Neural progenitor cell (in vitro differentiated cells): ENCODE measurements around the gene SSBP2. TPM values are rescaled to one million over a fixed set of nuclear protein-coding genes. Genes with fewer than 3 reads are reported as not detected.

Experiments used
- DNase-seq: peaks from one replicate; pipeline ENCODE4 v3.0.0-alpha.2; 2016; ENCODE audit warnings: low spot score
- H2AFZ ChIP-seq: fragments of 200-600 bp; sonication (generic); replicated peaks from 2 replicates; pipeline ENCODE4 v1.6.1; 2016; ENCODE audit warnings: antibody characterized with exemption
- H3F3A ChIP-seq: fragments of 200-600 bp; sonication (generic); 2 replicates; pipeline ENCODE4 v1.6.1; 2016; ENCODE audit warnings: antibody characterized with exemption, low read depth
- H3K27ac ChIP-seq: fragments of 200-600 bp; sonication (generic); 2 replicates; pipeline ENCODE4 v1.5.1; 2016; ENCODE audit warnings: mild to moderate bottlenecking
- H3K27me3 ChIP-seq: fragments of 200-600 bp; sonication (generic); 2 replicates; pipeline ENCODE4 v1.6.1; 2016; ENCODE audit warnings: mild to moderate bottlenecking, moderate library complexity
- H3K36me3 ChIP-seq: fragments of 200-600 bp; sonication (generic); 2 replicates; pipeline ENCODE4 v1.5.1; 2016
- H3K4me1 ChIP-seq: fragments of 200-600 bp; sonication (generic); 2 replicates; pipeline ENCODE4 v1.6.1; 2016; ENCODE audit warnings: mixed run types
- H3K4me2 ChIP-seq: fragments of 200-600 bp; sonication (generic); 2 replicates; pipeline ENCODE4 v1.6.1; 2016
- H3K4me3 ChIP-seq: fragments of 200-600 bp; sonication (generic); 2 replicates; pipeline ENCODE4 v1.5.1; 2016
- H3K79me2 ChIP-seq: fragments of 200-600 bp; sonication (generic); 2 replicates; pipeline ENCODE4 v1.6.1; 2016; ENCODE audit warnings: low read depth
- H3K9ac ChIP-seq: fragments of 200-600 bp; sonication (generic); 2 replicates; pipeline ENCODE4 v1.6.1; 2016
- H3K9me3 ChIP-seq: fragments of 200-600 bp; sonication (generic); 2 replicates; pipeline ENCODE4 v1.5.1; 2016; ENCODE audit warnings: low read depth
- H4K20me1 ChIP-seq: fragments of 200-600 bp; sonication (generic); 2 replicates; pipeline ENCODE4 v1.6.1; 2016; ENCODE audit warnings: low read depth
- H3K27ac Mint-ChIP-seq: 3 replicates; pipeline ENCODE4 v1.8.0; 2021; ENCODE audit warnings: mixed read lengths
- H3K27me3 Mint-ChIP-seq: 2 replicates; pipeline ENCODE4 v1.8.0; 2022; ENCODE audit warnings: low read depth, mild to moderate bottlenecking, inconsistent platforms, moderate library complexity, mixed read lengths; ENCODE audit not compliant: insufficient read depth
- H3K36me3 Mint-ChIP-seq: 3 replicates; pipeline ENCODE4 v1.8.0; 2021; ENCODE audit warnings: mixed read lengths
- H3K4me1 Mint-ChIP-seq: 3 replicates; pipeline ENCODE4 v1.8.0; 2021; ENCODE audit warnings: mixed read lengths
- H3K4me3 Mint-ChIP-seq: 3 replicates; pipeline ENCODE4 v1.8.0; 2021; ENCODE audit warnings: mild to moderate bottlenecking, moderate library complexity, mixed read lengths
- H3K9me3 Mint-ChIP-seq: 3 replicates; pipeline ENCODE4 v1.8.0; 2020; ENCODE audit warnings: mixed read lengths
- EZH2 ChIP-seq: fragments of 200-600 bp; sonication (generic); IDR thresholded peaks from 2 replicates; pipeline ENCODE4 v1.6.1; 2017; ENCODE audit warnings: antibody characterized with exemption, mild to moderate bottlenecking, moderate library complexity
- EZH2phosphoT487 ChIP-seq: fragments of 200-600 bp; sonication (generic); IDR thresholded peaks from 2 replicates; pipeline ENCODE4 v1.6.1; 2017; ENCODE audit warnings: antibody characterized with exemption
- total RNA-seq: library from RNA; depleted of rRNA; stranded (reverse); fragments of >200 nt; gene quantifications from 2 replicates; pipeline ENCODE4 v1.2.3, GENCODE V29; 2015; ENCODE audit warnings: low replicate concordance
- TF ChIP-seq, protein P1 (sequence below): fragments of 200-600 bp; sonication (generic); IDR thresholded peaks from 2 replicates; pipeline ENCODE4 v1.5.1; 2017; ENCODE audit warnings: antibody characterized with exemption, mild to moderate bottlenecking

The SSBP2 gene
- total RNA-seq, 1 donor from 2014 or later: 175 TPM

DNA sequence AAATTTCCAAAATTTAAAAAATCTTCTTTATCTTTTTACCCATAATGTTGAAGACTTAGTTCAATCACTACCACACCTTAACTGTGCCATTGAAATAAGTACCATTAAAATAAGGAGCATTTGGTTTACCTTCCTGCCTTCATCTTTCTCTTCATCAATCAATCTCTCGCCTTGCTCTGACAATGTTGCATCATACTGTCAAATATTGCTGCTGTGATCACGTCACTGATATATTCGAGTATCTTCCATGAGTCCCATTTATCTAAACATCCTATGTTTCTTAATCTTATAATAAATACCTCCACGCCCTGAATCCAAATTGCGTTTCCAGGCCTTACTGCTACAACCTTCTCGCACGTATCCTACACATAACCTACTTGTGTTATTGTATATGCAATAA lies 201.8 kb downstream of the SSBP2 start:
- Mint-ChIP-seq H3K27ac (no peak overlapping the region), H3K4me3 (no peak overlapping the region), H3K4me1 (peaks cover 2% of the 10 kb centered on the region), H3K9me3 (no peaks in the 10 kb centered on the region), H3K36me3 (peaks cover 14% of the 10 kb centered on the region), H3K27me3 (no peaks in the 10 kb centered on the region)
- no peak overlapping the region for H3K27ac ChIP-seq
- H4K20me1 ChIP-seq: no peaks in the 10 kb centered on the region
- H2AFZ ChIP-seq: no peak overlapping the region
- no peak overlapping the region for H3K4me2 ChIP-seq
- H3K36me3 ChIP-seq: no peaks in the 10 kb centered on the region
- H3K27me3 ChIP-seq: no peaks in the 10 kb centered on the region
- no peaks in the 10 kb centered on the region for H3K9me3 ChIP-seq
- H3F3A ChIP-seq: no peaks in the 10 kb centered on the region
- H3K9ac ChIP-seq: no peak overlapping the region
- no peak for TF ChIP-seq EZH2
- TF ChIP-seq, protein P1, sequence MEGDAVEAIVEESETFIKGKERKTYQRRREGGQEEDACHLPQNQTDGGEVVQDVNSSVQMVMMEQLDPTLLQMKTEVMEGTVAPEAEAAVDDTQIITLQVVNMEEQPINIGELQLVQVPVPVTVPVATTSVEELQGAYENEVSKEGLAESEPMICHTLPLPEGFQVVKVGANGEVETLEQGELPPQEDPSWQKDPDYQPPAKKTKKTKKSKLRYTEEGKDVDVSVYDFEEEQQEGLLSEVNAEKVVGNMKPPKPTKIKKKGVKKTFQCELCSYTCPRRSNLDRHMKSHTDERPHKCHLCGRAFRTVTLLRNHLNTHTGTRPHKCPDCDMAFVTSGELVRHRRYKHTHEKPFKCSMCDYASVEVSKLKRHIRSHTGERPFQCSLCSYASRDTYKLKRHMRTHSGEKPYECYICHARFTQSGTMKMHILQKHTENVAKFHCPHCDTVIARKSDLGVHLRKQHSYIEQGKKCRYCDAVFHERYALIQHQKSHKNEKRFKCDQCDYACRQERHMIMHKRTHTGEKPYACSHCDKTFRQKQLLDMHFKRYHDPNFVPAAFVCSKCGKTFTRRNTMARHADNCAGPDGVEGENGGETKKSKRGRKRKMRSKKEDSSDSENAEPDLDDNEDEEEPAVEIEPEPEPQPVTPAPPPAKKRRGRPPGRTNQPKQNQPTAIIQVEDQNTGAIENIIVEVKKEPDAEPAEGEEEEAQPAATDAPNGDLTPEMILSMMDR: no peak
- TF ChIP-seq EZH2phosphoT487: no peak
- no peaks in the 10 kb centered on the region for H3K79me2 ChIP-seq
- peaks cover 19% of the 10 kb centered on the region for H3K4me1 ChIP-seq
- no peak overlapping the region for H3K4me3 ChIP-seq
- no peak for DNase-seq

DNA sequence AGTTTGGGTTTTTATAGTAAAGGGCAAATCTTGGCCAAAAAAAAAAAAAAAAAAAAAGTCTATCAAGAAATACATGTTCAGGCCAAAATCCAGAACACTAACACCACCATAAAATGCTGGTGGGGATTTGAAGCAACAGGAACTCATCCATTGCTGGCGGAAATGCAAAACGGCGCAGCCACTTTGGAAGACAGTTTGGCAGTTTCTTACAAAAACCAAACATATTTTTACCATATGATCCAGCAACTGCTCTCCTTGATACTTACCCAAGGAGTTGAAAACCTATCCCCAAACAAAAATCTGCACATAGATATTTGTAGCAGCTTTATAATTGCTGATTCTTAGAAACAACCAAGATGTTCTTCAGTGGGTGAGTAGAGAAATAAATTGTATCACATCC lies 203.9 kb downstream of the SSBP2 start:
- Histone ChIP-seq H3K27ac (no peak overlapping the region), H3K4me2 (no peak overlapping the region), H2AFZ (no peak overlapping the region), H3K27me3 (no peaks in the 10 kb centered on the region), H3F3A (no peaks in the 10 kb centered on the region), H3K79me2 (peaks cover 10% of the 10 kb centered on the region), H3K9ac (no peak overlapping the region), H3K9me3 (no peaks in the 10 kb centered on the region), H3K4me3 (no peak overlapping the region), H4K20me1 (no peaks in the 10 kb centered on the region), H3K4me1 (peaks cover 12% of the 10 kb centered on the region), H3K36me3 (no peaks in the 10 kb centered on the region)
- Mint-ChIP-seq H3K36me3 (peaks cover 23% of the 10 kb centered on the region), H3K27ac (no peak overlapping the region), H3K9me3 (peaks cover 9% of the 10 kb centered on the region), H3K27me3 (no peaks in the 10 kb centered on the region), H3K4me3 (no peak overlapping the region), H3K4me1 (no peaks in the 10 kb centered on the region)
- TF ChIP-seq EZH2 (no peak), EZH2phosphoT487 (no peak)
- TF ChIP-seq, protein P1: no peak
- no peak for DNase-seq

DNA sequence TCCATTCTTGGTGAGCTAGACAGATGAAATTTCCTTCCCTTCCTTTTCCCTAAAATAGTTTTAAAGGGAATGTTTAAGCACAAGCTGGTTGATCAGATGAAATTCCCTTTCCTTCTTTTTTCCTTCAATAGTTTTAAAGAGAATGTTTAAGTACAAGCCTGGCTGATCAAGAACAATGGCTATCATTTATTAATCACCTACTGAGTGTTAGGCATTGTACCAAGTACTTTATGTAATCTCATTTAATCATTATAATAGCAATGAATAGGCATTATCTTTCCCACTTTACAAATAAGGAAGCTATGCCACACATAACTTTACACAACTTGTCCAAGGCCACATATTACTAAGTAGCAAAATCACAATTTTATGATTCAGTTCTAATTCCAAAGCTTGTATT lies 205.0 kb downstream of the SSBP2 start:
- Histone ChIP-seq H3K27ac (no peak overlapping the region), H3K79me2 (peaks cover 21% of the 10 kb centered on the region), H3K4me3 (no peak overlapping the region), H3K36me3 (no peaks in the 10 kb centered on the region), H3K27me3 (no peaks in the 10 kb centered on the region), H3K9me3 (no peaks in the 10 kb centered on the region), H4K20me1 (no peaks in the 10 kb centered on the region), H3K9ac (no peak overlapping the region), H3F3A (no peaks in the 10 kb centered on the region), H3K4me1 (peaks cover 12% of the 10 kb centered on the region), H2AFZ (no peak overlapping the region), H3K4me2 (peak overlapping the region; percentile 39)
- no peaks in the 10 kb centered on the region for H3K4me1 Mint-ChIP-seq
- H3K4me3 Mint-ChIP-seq: no peak overlapping the region
- peak; percentile 7 for DNase-seq
- TF ChIP-seq EZH2phosphoT487 (no peak), EZH2 (no peak)
- TF ChIP-seq, protein P1: no peak
- no peak overlapping the region for H3K27ac Mint-ChIP-seq
- peaks cover 30% of the 10 kb centered on the region for H3K36me3 Mint-ChIP-seq
- peaks cover 12% of the 10 kb centered on the region for H3K9me3 Mint-ChIP-seq
- no peaks in the 10 kb centered on the region for H3K27me3 Mint-ChIP-seq
